Endothelial cell (in vitro differentiated cells): ENCODE data around the gene VGLL1. TPM values are rescaled to one million over a fixed set of nuclear protein-coding genes. Genes with fewer than 3 reads are reported as not detected.

Experiments used
- DNase-seq: peaks from one replicate; pipeline ENCODE4 v3.0.0; 2021; ENCODE audit warnings: low spot score
- H3K27ac Mint-ChIP-seq: one replicate; pipeline ENCODE4 v1.8.0; 2021; ENCODE audit warnings: mixed read lengths, inconsistent platforms; ENCODE audit not compliant: unreplicated experiment
- H3K27me3 Mint-ChIP-seq: one replicate; pipeline ENCODE4 v1.8.0; 2021; ENCODE audit warnings: mild to moderate bottlenecking, moderate library complexity, mixed read lengths, inconsistent platforms; ENCODE audit not compliant: unreplicated experiment
- H3K36me3 Mint-ChIP-seq: one replicate; pipeline ENCODE4 v1.8.0; 2021; ENCODE audit warnings: mild to moderate bottlenecking, low read depth, mixed read lengths, inconsistent platforms; ENCODE audit not compliant: unreplicated experiment
- H3K4me1 Mint-ChIP-seq: one replicate; pipeline ENCODE4 v1.8.0; 2021; ENCODE audit warnings: mild to moderate bottlenecking, mixed read lengths, inconsistent platforms; ENCODE audit not compliant: unreplicated experiment
- H3K4me3 Mint-ChIP-seq: one replicate; pipeline ENCODE4 v1.8.0; 2021; ENCODE audit warnings: mild to moderate bottlenecking, mixed read lengths, inconsistent platforms; ENCODE audit not compliant: unreplicated experiment
- H3K9me3 Mint-ChIP-seq: one replicate; pipeline ENCODE4 v1.8.0; 2021; ENCODE audit warnings: mixed read lengths, inconsistent platforms; ENCODE audit not compliant: unreplicated experiment
- total RNA-seq: library from RNA; stranded (reverse); fragmentation: NEBNext Ultra II Directional; extraction: Animal tissue kit (Norgen Biotek cat#: 25700); gene quantifications from one replicate; pipeline ENCODE4 v1.2.1, GENCODE V29; 2021; ENCODE audit not compliant: unreplicated experiment
- TF ChIP-seq, protein P1 (sequence below): fragments of 200-600 bp; sonication (generic); IDR thresholded peaks from one replicate; pipeline ENCODE4 v1.5.0; 2021; ENCODE audit warnings: antibody characterized with exemption; ENCODE audit not compliant: unreplicated experiment

VGLL1 gene
- total RNA-seq, 1 donor from 2014 or later = not detected

- Mint-ChIP-seq H3K27me3 (peaks cover 2% of the 10 kb centered on the region), H3K27ac (no peak overlapping the region), H3K4me3 (no peak overlapping the region), H3K9me3 (no peaks in the 10 kb centered on the region), H3K4me1 (no peaks in the 10 kb centered on the region), H3K36me3 (no peaks in the 10 kb centered on the region)
- peak; percentile 36 for DNase-seq
- TF ChIP-seq, protein P1, sequence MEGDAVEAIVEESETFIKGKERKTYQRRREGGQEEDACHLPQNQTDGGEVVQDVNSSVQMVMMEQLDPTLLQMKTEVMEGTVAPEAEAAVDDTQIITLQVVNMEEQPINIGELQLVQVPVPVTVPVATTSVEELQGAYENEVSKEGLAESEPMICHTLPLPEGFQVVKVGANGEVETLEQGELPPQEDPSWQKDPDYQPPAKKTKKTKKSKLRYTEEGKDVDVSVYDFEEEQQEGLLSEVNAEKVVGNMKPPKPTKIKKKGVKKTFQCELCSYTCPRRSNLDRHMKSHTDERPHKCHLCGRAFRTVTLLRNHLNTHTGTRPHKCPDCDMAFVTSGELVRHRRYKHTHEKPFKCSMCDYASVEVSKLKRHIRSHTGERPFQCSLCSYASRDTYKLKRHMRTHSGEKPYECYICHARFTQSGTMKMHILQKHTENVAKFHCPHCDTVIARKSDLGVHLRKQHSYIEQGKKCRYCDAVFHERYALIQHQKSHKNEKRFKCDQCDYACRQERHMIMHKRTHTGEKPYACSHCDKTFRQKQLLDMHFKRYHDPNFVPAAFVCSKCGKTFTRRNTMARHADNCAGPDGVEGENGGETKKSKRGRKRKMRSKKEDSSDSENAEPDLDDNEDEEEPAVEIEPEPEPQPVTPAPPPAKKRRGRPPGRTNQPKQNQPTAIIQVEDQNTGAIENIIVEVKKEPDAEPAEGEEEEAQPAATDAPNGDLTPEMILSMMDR = no peak
Measured at GRCh38 chrX:136577552-136577951, 45.5 kb downstream of the VGLL1 start.

- Mint-ChIP-seq H3K9me3 (no peaks in the 10 kb centered on the region), H3K4me3 (no peak overlapping the region), H3K27ac (no peak overlapping the region), H3K27me3 (peaks cover 2% of the 10 kb centered on the region), H3K4me1 (no peaks in the 10 kb centered on the region), H3K36me3 (no peaks in the 10 kb centered on the region)
- DNase-seq = no peak
- TF ChIP-seq, protein P1 = no peak
Measured at GRCh38 chrX:136580316-136580715, 48.3 kb downstream of the VGLL1 start.

GRCh38 chrX:136582624-136583023 is 50.6 kb downstream of the VGLL1 start:
- no peak overlapping the region for H3K27ac Mint-ChIP-seq
- DNase-seq = no peak
- H3K36me3 Mint-ChIP-seq = no peaks in the 10 kb centered on the region
- no peaks in the 10 kb centered on the region for H3K9me3 Mint-ChIP-seq
- TF ChIP-seq, protein P1 = no peak
- H3K4me1 Mint-ChIP-seq = no peaks in the 10 kb centered on the region
- H3K27me3 Mint-ChIP-seq = peaks cover 2% of the 10 kb centered on the region
- H3K4me3 Mint-ChIP-seq = no peak overlapping the region

- no peaks in the 10 kb centered on the region for H3K9me3 Mint-ChIP-seq
- H3K36me3 Mint-ChIP-seq = no peaks in the 10 kb centered on the region
- TF ChIP-seq, protein P1 = no peak
- DNase-seq = no peak
- peaks cover 2% of the 10 kb centered on the region for H3K27me3 Mint-ChIP-seq
- H3K4me1 Mint-ChIP-seq = no peaks in the 10 kb centered on the region
- no peak overlapping the region for H3K4me3 Mint-ChIP-seq
- no peak overlapping the region for H3K27ac Mint-ChIP-seq
Measured at GRCh38 chrX:136584545-136584944, 52.5 kb downstream of the VGLL1 start.

DNA sequence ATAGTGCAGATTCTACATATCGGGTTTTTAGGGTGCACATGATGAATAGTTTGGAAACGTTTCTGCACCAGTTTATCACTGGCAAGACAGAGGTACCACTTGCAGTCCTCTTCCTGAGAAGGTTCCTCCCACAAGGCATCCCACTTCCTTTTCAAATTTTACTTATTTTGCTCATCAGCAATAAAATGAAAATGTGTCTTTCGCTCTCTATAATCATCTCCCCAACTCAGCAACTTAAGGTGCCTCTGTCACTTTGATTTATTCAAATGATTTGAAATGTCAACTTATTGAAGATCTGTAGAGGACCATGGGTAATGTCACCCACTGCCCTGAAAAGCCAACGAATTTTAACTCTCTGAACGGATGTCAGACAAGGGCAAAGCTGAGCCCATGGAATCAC is 53.2 kb downstream of the VGLL1 start:
- no peak overlapping the region for H3K4me3 Mint-ChIP-seq
- DNase-seq = no peak
- no peaks in the 10 kb centered on the region for H3K9me3 Mint-ChIP-seq
- TF ChIP-seq, protein P1 = no peak
- H3K27ac Mint-ChIP-seq = no peak overlapping the region
- no peaks in the 10 kb centered on the region for H3K4me1 Mint-ChIP-seq
- H3K27me3 Mint-ChIP-seq = peaks cover 2% of the 10 kb centered on the region
- H3K36me3 Mint-ChIP-seq = no peaks in the 10 kb centered on the region
